PC-9 (cell line): Measurements from ENCODE around the gene KLHL8. TPM values are rescaled to one million over a fixed set of nuclear protein-coding genes. Genes with fewer than 3 reads are reported as not detected.

ENCODE experiments used
- BruUV-seq: library from RNA; stranded (reverse); fragments of 400-500 nt; replicated peaks from 2 replicates; lab custom pipeline; 2021; lab: Mats Ljungman, UMichigan
- CTCF ChIA-PET: fragments of 300-600 bp; sonication (Branson Sonifier 250); formaldehyde crosslinking; loops from one replicate; lab custom pipeline; 2022; ENCODE audit warnings: antibody characterized with exemption; lab: Charles Lee
- POLR2A ChIA-PET: fragments of 300-600 bp; sonication (Branson Sonifier 250); formaldehyde crosslinking; loops from one replicate; lab custom pipeline; 2022; ENCODE audit warnings: antibody characterized with exemption; ENCODE audit not compliant: unreplicated experiment; lab: Charles Lee
- DNase-seq, 2 experiments: peaks; one replicate each; pipeline versions ENCODE4 v3.0.0 to v3.0.0-alpha.2; 2015 to 2022; ENCODE audit warnings: mixed read lengths in 1 of 2
- H2AFZ ChIP-seq: fragments of 200-600 bp; sonication (generic); 2 replicates; pipeline ENCODE4 v1.8.1; 2017; ENCODE audit warnings: antibody characterized with exemption
- H3F3A ChIP-seq: fragments of 200-600 bp; sonication (generic); 2 replicates; pipeline ENCODE4 v1.8.1; 2017; ENCODE audit warnings: antibody characterized with exemption, mild to moderate bottlenecking, low read depth; ENCODE audit not compliant: insufficient read depth
- H3K27ac ChIP-seq: fragments of 200-600 bp; sonication (generic); 2 replicates; pipeline ENCODE4 v1.6.1; 2016; ENCODE audit warnings: mixed run types
- H3K27me3 ChIP-seq: fragments of 200-600 bp; sonication (generic); 2 replicates; pipeline ENCODE4 v1.6.1; 2016; ENCODE audit warnings: low read depth, mixed run types; ENCODE audit not compliant: insufficient read depth
- H3K36me3 ChIP-seq: fragments of 200-600 bp; sonication (generic); 2 replicates; pipeline ENCODE4 v1.6.1; 2016; ENCODE audit warnings: low read depth, mixed run types
- H3K4me1 ChIP-seq: fragments of 200-600 bp; sonication (generic); replicated peaks from 2 replicates; pipeline ENCODE4 v1.6.1; 2016; ENCODE audit warnings: mixed run types; ENCODE audit not compliant: insufficient read depth
- H3K4me2 ChIP-seq: fragments of 200-600 bp; sonication (generic); 2 replicates; pipeline ENCODE4 v1.6.1; 2017; ENCODE audit warnings: mixed run types
- H3K4me3 ChIP-seq: fragments of 200-600 bp; sonication (generic); 2 replicates; pipeline ENCODE4 v1.6.1; 2016; ENCODE audit warnings: mixed run types
- H3K79me2 ChIP-seq: fragments of 200-600 bp; sonication (generic); 2 replicates; pipeline ENCODE4 v1.6.1; 2017; ENCODE audit warnings: low read depth, mixed run types
- H3K9me2 ChIP-seq: fragments of 200-600 bp; sonication (generic); 2 replicates; pipeline ENCODE4 v1.8.1; 2017; ENCODE audit warnings: mild to moderate bottlenecking; ENCODE audit not compliant: insufficient read depth
- H3K9me3 ChIP-seq: fragments of 200-600 bp; sonication (generic); 2 replicates; pipeline ENCODE4 v1.8.1; 2016; ENCODE audit warnings: low read depth; ENCODE audit not compliant: insufficient read depth
- H4K20me1 ChIP-seq: fragments of 200-600 bp; sonication (generic); 2 replicates; pipeline ENCODE4 v1.8.1; 2017; ENCODE audit not compliant: insufficient read depth
- CTCF ChIP-seq: fragments of 200-600 bp; sonication (generic); conservative IDR thresholded peaks from 2 replicates; pipeline ENCODE4 v1.6.1; 2017; ENCODE audit warnings: mixed run types, antibody characterized with exemption, mild to moderate bottlenecking, moderate library complexity
- EZH2 ChIP-seq: fragments of 200-600 bp; sonication (generic); IDR thresholded peaks from 2 replicates; pipeline ENCODE4 v1.8.0; 2017; ENCODE audit warnings: antibody characterized with exemption, low read depth
- intact Hi-C: fragments of 100-400 bp; cut with micrococcal nuclease; formaldehyde crosslinking; loops from one replicate; pipeline ENCODE4 v1.10.0; 2022; ENCODE audit not compliant: unreplicated experiment
- total RNA-seq: library from RNA; stranded (reverse); gene quantifications from 2 replicates; pipeline ENCODE4 v1.2.3, GENCODE V29; 2021

The KLHL8 gene
- total RNA-seq, 1 experiment from 2014 or later, result 8.5 TPM

- no peaks in the 10 kb centered on the region for H3K9me3 ChIP-seq
- no peak overlapping the region for H3K4me2 ChIP-seq
- TF ChIP-seq EZH2 (no peak), CTCF (no peak)
- no peaks in the 10 kb centered on the region for H3K79me2 ChIP-seq
- H2AFZ ChIP-seq, result no peak overlapping the region
- no peaks in the 10 kb centered on the region for H4K20me1 ChIP-seq
- H3K4me1 ChIP-seq, result no peaks in the 10 kb centered on the region
- DNase-seq, result no peak
- POLR2A ChIA-PET, result no interaction called here
- H3K4me3 ChIP-seq, result no peak overlapping the region
- CTCF ChIA-PET, result interaction anchor here (0.6 kb wide), 1 partner anchor 881 kb away, joined by 4 read pairs; no protein-coding TSS in a partner anchor
- intact Hi-C loops, result no loop called here
- no peak overlapping the region for H3K27ac ChIP-seq
- no TSS peak for BruUV-seq
- no peaks in the 10 kb centered on the region for H3K27me3 ChIP-seq
- no peaks in the 10 kb centered on the region for H3F3A ChIP-seq
- 0 out of 2 replicates have a peak, but pooled peaks cover 6% of the 10 kb centered on the region for H3K36me3 ChIP-seq
- H3K9me2 ChIP-seq, result no peaks in the 10 kb centered on the region
These were observed 106.0 kb downstream of the KLHL8 start for GRCh38 chr4:87114245-87115062.

DNA sequence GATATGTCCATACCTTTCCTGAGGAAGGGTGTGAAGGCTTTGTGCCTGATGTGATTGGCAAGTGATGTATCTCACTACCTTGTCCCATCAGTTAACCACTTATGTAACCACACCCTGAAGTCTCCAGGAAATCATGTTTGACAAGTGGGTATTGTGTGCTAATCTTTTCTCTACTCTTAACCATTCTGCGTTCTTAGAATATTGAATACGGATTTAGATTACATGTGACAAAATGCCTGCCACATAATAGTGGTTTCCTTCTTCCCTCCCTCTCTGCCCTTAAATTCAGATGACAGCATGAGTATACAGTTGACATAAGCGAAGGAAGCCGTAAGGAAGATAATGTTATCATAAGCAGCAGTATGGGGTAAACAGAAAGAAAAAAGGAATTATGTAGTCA lies 108.4 kb downstream of the KLHL8 start:
- Histone ChIP-seq H3K9me2 (no peaks in the 10 kb centered on the region), H3K4me2 (no peak overlapping the region), H3K36me3 (0 out of 2 replicates have a peak, but pooled peaks cover 10% of the 10 kb centered on the region), H3F3A (peaks cover 10% of the 10 kb centered on the region; the same call in 1 of the 2 replicates), H3K27ac (no peak overlapping the region), H3K4me3 (no peak overlapping the region), H4K20me1 (no peaks in the 10 kb centered on the region), H2AFZ (no peak overlapping the region), H3K4me1 (peaks cover 16% of the 10 kb centered on the region), H3K27me3 (no peaks in the 10 kb centered on the region), H3K9me3 (no peaks in the 10 kb centered on the region), H3K79me2 (no peaks in the 10 kb centered on the region)
- BruUV-seq, result no TSS peak
- ChIA-PET CTCF (no interaction called here), POLR2A (no interaction called here)
- no peak for DNase-seq
- TF ChIP-seq CTCF (no peak), EZH2 (no peak)
- intact Hi-C loops, result no loop called here

Other genes with a start within 250 kb of the KLHL8 start
- gene HSD17B13, start 102.3 kb upstream of the KLHL8 start, total RNA-seq, result not detected in 2 replicates
- gene HSD17B11, start 170.6 kb upstream of the KLHL8 start, total RNA-seq, result 26.9 and 30.5 TPM in 2 replicates
- gene NUDT9, start 202.0 kb upstream of the KLHL8 start, total RNA-seq, result 14.7 and 15.3 TPM in 2 replicates